K562 (cell line): ENCODE measurements around the gene RNF17. TPM values are rescaled to one million over a fixed set of nuclear protein-coding genes. Genes with fewer than 3 reads are reported as not detected.

Experiments
- ATAC-seq: fragments of 200-7000 bp; cut with Tn5 transposase; 3 replicates; pipeline ENCODE4 v1.9.1; 2020; ENCODE audit warnings: moderate library complexity
- BruUV-seq: library from RNA; stranded (reverse); fragments of 400-500 nt; replicated peaks from 2 replicates; lab custom pipeline; 2021; lab: Mats Ljungman, UMichigan
- CTCF ChIA-PET: fragments of 300-600 bp; formaldehyde crosslinking; extraction: SDS; loops from one replicate; lab custom pipeline; 2021; ENCODE audit warnings: low intra/inter-chr PET ratio; lab: Yijun Ruan, JAX
- POLR2A ChIA-PET: fragments of 300-600, 350-650 bp; sonication (Branson Sonifier 250); formaldehyde crosslinking; extraction: SDS; loops from one replicate; lab custom pipeline; 2021; ENCODE audit warnings: antibody characterized with exemption, inconsistent platforms; lab: Yijun Ruan, JAX
- DNase-seq, 4 experiments: peaks; one replicate each; pipeline versions ENCODE4 v3.0.0 to v3.0.0-alpha.2; 2011 to 2018; ENCODE audit warnings: low spot score in 3 of 4, mixed read lengths in 3 of 4; ENCODE audit errors: extremely low read depth in 1 of 4
- FAIRE-seq: peaks from 2 replicates; lab custom pipeline; 2011; peaks lifted over from hg19 to GRCh38; lab: Jason Lieb, UNC
- H2AFZ ChIP-seq: 2 replicates; pipeline ENCODE4 v1.6.0; 2011; ENCODE audit warnings: low read depth, low read length, control low read depth, inconsistent platforms
- H3K27ac ChIP-seq: fragments of 200-600 bp; 3 replicates; pipeline ENCODE4 v1.8.0; 2011; ENCODE audit warnings: low read depth, mild to moderate bottlenecking, control low read depth, inconsistent platforms, low read length, moderate library complexity, mixed read lengths; ENCODE audit errors: extremely low read depth
- H3K27me3 ChIP-seq, 2 experiments: fragments of 300-600 bp in 1 of 2; 2 replicates in 1 of 2; 3 replicates in 1 of 2; pipeline versions ENCODE4 v1.6.0 to v1.8.0; 2011; ENCODE audit warnings: inconsistent platforms in 2 of 2, low read length in 2 of 2, mild to moderate bottlenecking in 1 of 2, mixed read lengths in 1 of 2, moderate library complexity in 1 of 2; ENCODE audit not compliant: control insufficient read depth in 2 of 2, insufficient read depth in 2 of 2
- H3K36me3 ChIP-seq: fragments of 300-600 bp; 3 replicates; pipeline ENCODE4 v1.8.0; 2011; ENCODE audit warnings: mild to moderate bottlenecking, low read length, inconsistent platforms; ENCODE audit not compliant: control insufficient read depth, insufficient read depth
- H3K4me1 ChIP-seq, 2 experiments: fragments of 200-600 bp in 1 of 2; replicated peaks in 1 of 2; 2 replicates in 1 of 2; 3 replicates in 1 of 2; pipeline versions ENCODE4 v1.5.1 to v1.8.0; 2011; ENCODE audit warnings: inconsistent platforms in 2 of 2, low read length in 2 of 2, mild to moderate bottlenecking in 1 of 2, mixed read lengths in 1 of 2, moderate library complexity in 1 of 2; ENCODE audit not compliant: control insufficient read depth in 2 of 2, insufficient read depth in 2 of 2
- H3K4me2 ChIP-seq: 2 replicates; pipeline ENCODE4 v1.6.1; 2011; ENCODE audit warnings: low read length, control low read depth, inconsistent platforms, mixed read lengths; ENCODE audit not compliant: insufficient read depth
- H3K4me3 ChIP-seq: fragments of 200-600 bp; sonication (generic), shearing (Covaris generic); 2 replicates; pipeline ENCODE4 v1.5.1; 2016; ENCODE audit warnings: control low read depth, inconsistent platforms
- H3K79me2 ChIP-seq: fragments of 200-600 bp; 3 replicates; pipeline ENCODE4 v1.8.0; 2011; ENCODE audit warnings: low read length, inconsistent platforms; ENCODE audit not compliant: control insufficient read depth, insufficient read depth
- H3K9ac ChIP-seq, 2 experiments: 2 replicates each; pipeline versions ENCODE4 v1.6.0 to v1.6.1; 2011; ENCODE audit warnings: low read depth in 2 of 2, low read length in 2 of 2, control low read depth in 1 of 2, inconsistent platforms in 1 of 2, mild to moderate bottlenecking in 1 of 2, mixed read lengths in 1 of 2; ENCODE audit not compliant: insufficient read depth in 1 of 2
- H3K9me1 ChIP-seq: one replicate; pipeline ENCODE4 v1.6.0; 2011; ENCODE audit warnings: inconsistent platforms, mild to moderate bottlenecking, low read length, moderate library complexity; ENCODE audit not compliant: control insufficient read depth, insufficient read depth
- H3K9me3 ChIP-seq: replicated peaks from 2 replicates; pipeline ENCODE4 v1.5.1; 2011; ENCODE audit warnings: low read depth, low read length, inconsistent platforms; ENCODE audit not compliant: control insufficient read depth, insufficient read depth
- H4K20me1 ChIP-seq: replicated peaks from 2 replicates; pipeline ENCODE4 v1.6.1; 2011; ENCODE audit warnings: low read length, inconsistent platforms, mixed read lengths; ENCODE audit not compliant: control insufficient read depth, insufficient read depth
- CREB3L1 ChIP-seq: fragments of 450-650 bp; IDR thresholded peaks from 2 replicates; pipeline ENCODE4 v1.6.1; 2014; ENCODE audit warnings: low read depth, mild to moderate bottlenecking, moderate library complexity, borderline replicate concordance
- HDGF ChIP-seq: fragments of 450-650 bp; IDR thresholded peaks from 2 replicates; pipeline ENCODE4 v1.6.1; 2016
- NRF1 ChIP-seq, 2 experiments: fragments of 450-650 bp; IDR thresholded peaks in 1 of 2; conservative IDR thresholded peaks in 1 of 2; 2 replicates each; pipeline ENCODE4 v1.6.1; 2014; ENCODE audit warnings: mild to moderate bottlenecking in 2 of 2
- PREB ChIP-seq: sonication (generic); formaldehyde crosslinking; IDR thresholded peaks from 2 replicates; pipeline ENCODE4 v1.8.1; 2023; ENCODE audit warnings: mild to moderate bottlenecking, missing genetic modification reagents
- RFX7 ChIP-seq: fragments of 250-450 bp; sonication (Bioruptor Pico); IDR thresholded peaks from 2 replicates; pipeline ENCODE4 v1.5.1; 2021; ENCODE audit warnings: mild to moderate bottlenecking
- WGBS: fragments of 100-300 bp; shearing (Covaris generic); methylation state at CpG from one replicate; pipeline ENCODE4 v1.1.6; 2016; ENCODE audit warnings: low coverage, mixed read lengths; ENCODE audit not compliant: insufficient coverage; ENCODE audit errors: missing lambda C conversion rate; 5-methylcytosine and 5-hydroxymethylcytosine counted together
- in situ Hi-C: fragments of 300-500 bp; cut with MboI; formaldehyde crosslinking; loops from 4 replicates; pipeline ENCODE4 v1.15.0; 2018; ENCODE audit warnings: inconsistent platforms, mixed read lengths
- intact Hi-C: fragments of 100-400 bp; cut with micrococcal nuclease; formaldehyde crosslinking; loops from 2 replicates; pipeline ENCODE4 v1.14.2; 2022
- polyA plus RNA-seq, 8 experiments: library from polyadenylated mRNA; depleted of rRNA in 4 of 8; stranded (reverse) in 5 of 8; unstranded in 3 of 8; fragments of >200 nt; fragmentation: Nextera tagmentation in 2 of 8; fragmentation: Illumina TruSeq in 1 of 8; extraction: Ambion mirVana in 2 of 8; extraction: Trizol in 1 of 8; gene quantifications; 2 replicates each; pipeline versions ENCODE4 v1.2.1 to v1.2.3, GENCODE V29; 2011 to 2014; ENCODE audit warnings: inconsistent platforms in 1 of 8, missing spikeins in 1 of 8
- total RNA-seq, 7 experiments: library from RNA; depleted of rRNA in 6 of 7; stranded (reverse); fragments of >200 nt in 6 of 7; fragmentation: Illumina TruSeq in 2 of 7; extraction: Trizol in 2 of 7; gene quantifications; 2 replicates each; pipeline versions ENCODE4 v1.2.1 to v1.2.3, GENCODE V29; 2011 to 2021; ENCODE audit warnings: low replicate concordance in 1 of 7

RNF17 gene
- total and polyA plus RNA-seq, 9 of the 15 experiments (the other 6 are each of a cell fraction or from before 2014, with no cell fraction given): 0.11 to 0.90 (median 0.58) TPM

GRCh38 chr13:24746618-24747247 is 17.2 kb upstream of the RNF17 start (continued):
- TF ChIP-seq CREB3L1 (no peak), HDGF (no peak), RFX7 (no peak)

- no peaks in the 10 kb centered on the region for H3K36me3 ChIP-seq
- peaks cover 0 to 18% of the 10 kb centered on the region in 2 experiments; a peak in 2 of 5 replicates for H3K4me1 ChIP-seq
- no peaks in the 10 kb centered on the region for H4K20me1 ChIP-seq
- H2AFZ ChIP-seq: no peak overlapping the region
- DNase-seq (no peak), FAIRE-seq (no peak), ATAC-seq (no peak)
- H3K9ac ChIP-seq: no peak overlapping the region
- TF ChIP-seq NRF1 (conservative IDR thresholded peaks at IDR 0.05 in 1 of 2, IDR thresholded peaks at IDR 0.05 in 1 of 2) (peak; percentile 63 to 68), PREB (no peak)
- intact Hi-C loops (no loop called here), in situ Hi-C loops (loop anchor here (25.0 kb wide), 1 partner anchor 240 kb away; no protein-coding TSS in a partner anchor)
- H3K4me3 ChIP-seq: no peak overlapping the region
- no peak overlapping the region for H3K4me2 ChIP-seq
- WGBS: 15% methylated on average over 16 of the region's 61 CpGs
- ChIA-PET POLR2A (no interaction called here), CTCF (no interaction called here)
- no peaks in the 10 kb centered on the region for H3K9me3 ChIP-seq
- no peak overlapping the region for H3K27ac ChIP-seq
- H3K27me3 ChIP-seq: peaks cover 2 to 14% of the 10 kb centered on the region in 2 experiments; a peak in 3 of 5 replicates
- BruUV-seq: no TSS peak
- no peaks in the 10 kb centered on the region for H3K79me2 ChIP-seq
- H3K9me1 ChIP-seq: no peaks in the 10 kb centered on the region
These were observed 16.5 kb upstream of the RNF17 start for GRCh38 chr13:24747248-24748060.
